Esophagus (tissue), 2 donors: ENCODE results near the gene C1QTNF9. TPM values are rescaled to one million over a fixed set of nuclear protein-coding genes. Genes with fewer than 3 reads are reported as not detected.

Source experiments
- H3K27ac ChIP-seq, 2 donors: one replicate each; pipeline ENCODE4 v1.5.1; 2013; ENCODE audit warnings: low read depth in 2 of 2, mild to moderate bottlenecking in 2 of 2, inconsistent platforms in 1 of 2, low read length in 1 of 2, moderate library complexity in 1 of 2
- H3K27me3 ChIP-seq, 2 donors: one replicate each; pipeline ENCODE4 v1.6.1; 2013; ENCODE audit warnings: low read length in 2 of 2, control low read depth in 1 of 2, mild to moderate bottlenecking in 1 of 2; ENCODE audit not compliant: insufficient read depth in 2 of 2, control insufficient read depth in 1 of 2
- H3K36me3 ChIP-seq, 2 donors: one replicate each; pipeline ENCODE4 v1.6.1; 2013; ENCODE audit warnings: low read length in 1 of 2; ENCODE audit not compliant: control insufficient read depth in 2 of 2, insufficient read depth in 2 of 2
- H3K4me1 ChIP-seq, 2 donors: one replicate each; pipeline ENCODE4 v1.6.1; 2013; ENCODE audit warnings: low read length in 1 of 2; ENCODE audit not compliant: control insufficient read depth in 2 of 2, insufficient read depth in 2 of 2
- H3K4me3 ChIP-seq, 2 donors: one replicate each; pipeline ENCODE4 v1.5.1; 2013; ENCODE audit warnings: low read length in 2 of 2, mild to moderate bottlenecking in 2 of 2, low read depth in 1 of 2, moderate library complexity in 1 of 2
- H3K9me3 ChIP-seq, 2 donors: one replicate each; pipeline ENCODE4 v1.6.1; 2013; ENCODE audit warnings: mild to moderate bottlenecking in 2 of 2, low read depth in 1 of 2, low read length in 1 of 2, moderate library complexity in 1 of 2; ENCODE audit not compliant: control insufficient read depth in 2 of 2, insufficient read depth in 1 of 2
- WGBS, 2 donors: extraction: QIAGEN DNeasy Blood & Tissue Kit; methylation state at CpG; one replicate each; pipeline ENCODE4 v1.1.7; 2013; 5-methylcytosine and 5-hydroxymethylcytosine counted together
- polyA plus RNA-seq, 2 donors: library from polyadenylated mRNA; stranded (reverse); fragments of 200-250 nt; gene quantifications; one replicate each; pipeline ENCODE4 v1.2.3, GENCODE V29; 2013
- donor health status: healthy with polysubstance abuse.
- donor health status: Bipolar disorder and iron deficiency.

C1QTNF9 gene
- polyA plus RNA-seq, 2 donors: 0.14 to 0.26 TPM

- no peaks in the 10 kb centered on the region for H3K9me3 ChIP-seq
- no peaks in the 10 kb centered on the region for H3K27me3 ChIP-seq
- no peak overlapping the region for H3K27ac ChIP-seq
- peaks cover 11 to 25% of the 10 kb centered on the region in 2 donors for H3K36me3 ChIP-seq
- no peaks in the 10 kb centered on the region for H3K4me1 ChIP-seq
- 94 to 96% methylated on average over 10 of the region's 10 CpGs for WGBS, 2 donors
- no peak overlapping the region for H3K4me3 ChIP-seq
Measured at GRCh38 chr13:24293746-24294145, 15.6 kb upstream of the C1QTNF9 start.

- H3K4me1 ChIP-seq: peaks cover 0 to 2% of the 10 kb centered on the region in 2 donors
- H3K4me3 ChIP-seq: no peak overlapping the region
- H3K36me3 ChIP-seq: peaks cover 3 to 37% of the 10 kb centered on the region in 2 donors
- no peak overlapping the region for H3K27ac ChIP-seq
- no peaks in the 10 kb centered on the region for H3K27me3 ChIP-seq
- no peaks in the 10 kb centered on the region for H3K9me3 ChIP-seq
- WGBS, 2 donors: 91 to 96% methylated on average over 15 to 16 of the region's 16 CpGs
Measured at GRCh38 chr13:24299488-24300114, 9.8 kb upstream of the C1QTNF9 start.

GRCh38 chr13:24301434-24301833, 7.9 kb upstream of the C1QTNF9 start:
- H3K27ac ChIP-seq: no peak overlapping the region
- H3K36me3 ChIP-seq: peaks cover 3 to 36% of the 10 kb centered on the region in 2 donors
- 78 to 83% methylated on average over 12 of the region's 12 CpGs for WGBS, 2 donors

GRCh38 chr13:24301911-24302310, 7.5 kb upstream of the C1QTNF9 start:
- Histone ChIP-seq H3K36me3 (peaks cover 3 to 36% of the 10 kb centered on the region in 2 donors), H3K27ac (no peak overlapping the region), H3K27me3 (no peaks in the 10 kb centered on the region), H3K4me3 (no peak overlapping the region), H3K4me1 (peaks cover 0 to 2% of the 10 kb centered on the region in 2 donors), H3K9me3 (no peaks in the 10 kb centered on the region)
- WGBS, 2 donors: 89 to 90% methylated on average over 7 of the region's 7 CpGs

More at GRCh38 chr13:24301434-24301833, 7.9 kb upstream of the C1QTNF9 start:
- H3K4me1 ChIP-seq: peaks cover 0 to 2% of the 10 kb centered on the region in 2 donors
- H3K27me3 ChIP-seq: no peaks in the 10 kb centered on the region
- no peak overlapping the region for H3K4me3 ChIP-seq
- no peaks in the 10 kb centered on the region for H3K9me3 ChIP-seq

GRCh38 chr13:24304620-24305019, 4.8 kb upstream of the C1QTNF9 start:
- Histone ChIP-seq H3K27me3 (no peaks in the 10 kb centered on the region), H3K4me3 (no peak overlapping the region), H3K27ac (no peak overlapping the region), H3K4me1 (peaks cover 0 to 3% of the 10 kb centered on the region in 2 donors), H3K36me3 (peaks cover 0 to 14% of the 10 kb centered on the region in 2 donors), H3K9me3 (peaks cover 0 to 3% of the 10 kb centered on the region in 2 donors)
- 85 to 86% methylated on average over 5 of the region's 5 CpGs for WGBS, 2 donors

GRCh38 chr13:24306632-24307031, 2.7 kb upstream of the C1QTNF9 start:
- Histone ChIP-seq H3K27ac (no peak overlapping the region), H3K4me1 (peaks cover 0 to 2% of the 10 kb centered on the region in 2 donors), H3K27me3 (no peaks in the 10 kb centered on the region), H3K9me3 (peaks cover 0 to 3% of the 10 kb centered on the region in 2 donors), H3K4me3 (no peak overlapping the region), H3K36me3 (peaks cover 0 to 12% of the 10 kb centered on the region in 2 donors)
- WGBS, 2 donors: 82 to 84% methylated on average over 1 of the region's 1 CpG

- Histone ChIP-seq H3K4me3 (no peak overlapping the region), H3K9me3 (peaks cover 0 to 3% of the 10 kb centered on the region in 2 donors), H3K36me3 (peaks cover 0 to 12% of the 10 kb centered on the region in 2 donors), H3K4me1 (peaks cover 0 to 2% of the 10 kb centered on the region in 2 donors), H3K27me3 (no peaks in the 10 kb centered on the region), H3K27ac (no peak overlapping the region)
- 78 to 82% methylated on average over 27 of the region's 27 CpGs for WGBS, 2 donors
Measured at GRCh38 chr13:24307211-24308067, 1.9 kb upstream of the C1QTNF9 start.

- peaks cover 0 to 3% of the 10 kb centered on the region in 2 donors for H3K9me3 ChIP-seq
- no peak overlapping the region for H3K4me3 ChIP-seq
- peaks cover 0 to 8% of the 10 kb centered on the region in 2 donors for H3K36me3 ChIP-seq
- 84% methylated on average over 33 of the region's 33 CpGs for WGBS, 2 donors
- H3K4me1 ChIP-seq: peaks cover 0 to 2% of the 10 kb centered on the region in 2 donors
- no peak overlapping the region for H3K27ac ChIP-seq
- H3K27me3 ChIP-seq: no peaks in the 10 kb centered on the region
Measured at GRCh38 chr13:24308068-24308445, 1.3 kb upstream of the C1QTNF9 start.

- Histone ChIP-seq H3K27me3 (no peaks in the 10 kb centered on the region), H3K9me3 (peaks cover 0 to 3% of the 10 kb centered on the region in 2 donors), H3K27ac (no peak overlapping the region), H3K4me1 (peaks cover 0 to 2% of the 10 kb centered on the region in 2 donors), H3K36me3 (peaks cover 0 to 3% of the 10 kb centered on the region in 2 donors), H3K4me3 (no peak overlapping the region)
- 90 to 91% methylated on average over 37 of the region's 37 CpGs for WGBS, 2 donors
Measured at GRCh38 chr13:24308488-24309020, 826 bp upstream of the C1QTNF9 start.
